Karpas-422 (cell line): ENCODE data around the gene POLG2. TPM values are rescaled to one million over a fixed set of nuclear protein-coding genes. Genes with fewer than 3 reads are reported as not detected.
"Not testable (repeated sequence)": the region's sequence is repeated elsewhere in the genome, so short reads cannot be mapped to it uniquely, and the experiment has no call there.

Experiments
- DNase-seq: peaks from one replicate; pipeline ENCODE4 v3.0.0-alpha.2; 2015
- H2AFZ ChIP-seq: fragments of 200-600 bp; sonication (generic); 2 replicates; pipeline ENCODE4 v1.6.1; 2014; ENCODE audit warnings: antibody characterized with exemption, low read length, mixed read lengths
- H3K27ac ChIP-seq: fragments of 200-600 bp; sonication (generic); 2 replicates; pipeline ENCODE4 v1.5.1; 2014; ENCODE audit warnings: mild to moderate bottlenecking, low read length, moderate library complexity
- H3K27me3 ChIP-seq: fragments of 200-600 bp; sonication (generic); 2 replicates; pipeline ENCODE4 v1.6.1; 2014; ENCODE audit warnings: low read length, mixed read lengths
- H3K36me3 ChIP-seq: fragments of 200-600 bp; sonication (generic); 2 replicates; pipeline ENCODE4 v1.6.1; 2014; ENCODE audit warnings: low read length, mixed read lengths; ENCODE audit not compliant: insufficient read depth
- H3K4me1 ChIP-seq: fragments of 200-600 bp; sonication (generic); 2 replicates; pipeline ENCODE4 v1.6.1; 2014; ENCODE audit warnings: mild to moderate bottlenecking, low read length, mixed read lengths
- H3K4me2 ChIP-seq: fragments of 200-600 bp; sonication (generic); 2 replicates; pipeline ENCODE4 v1.6.1; 2014; ENCODE audit warnings: low read length, low read depth, mild to moderate bottlenecking; ENCODE audit not compliant: poor library complexity, severe bottlenecking
- H3K4me3 ChIP-seq: fragments of 200-600 bp; sonication (generic); 2 replicates; pipeline ENCODE4 v1.5.1; 2014; ENCODE audit warnings: mild to moderate bottlenecking, antibody characterized with exemption, low read length, mixed read lengths
- H3K79me2 ChIP-seq: fragments of 200-600 bp; sonication (generic); 2 replicates; pipeline ENCODE4 v1.6.1; 2014; ENCODE audit warnings: mild to moderate bottlenecking, low read length, mixed read lengths
- H3K9ac ChIP-seq: fragments of 200-600 bp; sonication (generic); 2 replicates; pipeline ENCODE4 v1.6.0; 2014; ENCODE audit warnings: low read length
- H3K9me2 ChIP-seq: fragments of 200-600 bp; sonication (generic), shearing (Covaris generic); replicated peaks from 2 replicates; pipeline ENCODE4 v1.6.0; 2014; ENCODE audit warnings: mild to moderate bottlenecking, low read length, moderate library complexity; ENCODE audit not compliant: insufficient read depth
- H3K9me3 ChIP-seq: fragments of 300-700, 200-600 bp; sonication (generic); 2 replicates; pipeline ENCODE4 v1.6.1; 2014; ENCODE audit warnings: low read length, mixed read lengths
- H4K20me1 ChIP-seq: fragments of 200-600 bp; sonication (generic); 2 replicates; pipeline ENCODE4 v1.6.1; 2014; ENCODE audit warnings: mild to moderate bottlenecking, antibody characterized with exemption, low read length, low read depth; ENCODE audit not compliant: insufficient read depth
- total RNA-seq: library from RNA; depleted of rRNA; stranded (reverse); fragments of >200 nt; shearing (Covaris generic); gene quantifications from 2 replicates; pipeline ENCODE4 v1.2.3, GENCODE V29; 2014; ENCODE audit warnings: low replicate concordance

Gene POLG2
- total RNA-seq, 1 experiment from 2014 or later: 25.3 TPM

DNA sequence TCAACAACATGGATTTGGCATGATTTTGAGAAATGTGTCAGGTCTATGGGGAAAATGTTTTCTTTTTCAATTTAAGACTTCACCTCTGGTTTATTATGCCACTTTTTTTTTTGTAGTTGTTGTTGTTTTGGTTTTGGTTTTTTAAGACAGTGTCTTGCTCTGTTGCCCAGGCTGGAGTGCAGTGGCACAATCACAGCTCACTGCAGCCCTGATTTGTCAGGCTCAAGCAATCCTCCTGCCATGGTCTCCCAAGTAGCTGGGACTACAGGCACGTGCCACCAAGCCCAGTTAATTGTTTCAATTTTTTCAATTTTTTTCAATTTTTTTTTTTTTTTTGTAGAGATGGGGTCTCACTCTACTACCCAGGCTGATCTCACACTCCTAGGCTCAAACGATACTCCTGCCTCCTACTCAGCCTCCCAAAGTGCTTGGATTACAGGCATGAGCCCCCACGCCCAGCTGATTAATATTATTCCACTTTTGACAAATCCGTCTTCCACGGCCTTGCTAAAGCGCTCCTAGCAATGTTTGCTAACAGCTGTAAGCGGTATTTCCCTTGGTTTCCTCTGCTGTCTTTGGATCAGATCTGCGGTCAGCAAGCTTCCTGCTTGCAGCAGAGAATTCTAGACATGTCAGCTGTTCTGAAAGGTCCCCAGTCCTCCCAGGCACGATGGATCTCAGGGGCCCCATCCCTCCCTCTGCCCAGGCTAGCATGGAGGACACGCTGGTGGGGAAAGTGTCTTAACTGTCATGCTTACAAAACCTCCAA is 54.9 kb downstream of the POLG2 start:
- no peak overlapping the region for H3K9ac ChIP-seq
- H3K27ac ChIP-seq: no peak overlapping the region
- H3K36me3 ChIP-seq: no peaks in the 10 kb centered on the region

DNA sequence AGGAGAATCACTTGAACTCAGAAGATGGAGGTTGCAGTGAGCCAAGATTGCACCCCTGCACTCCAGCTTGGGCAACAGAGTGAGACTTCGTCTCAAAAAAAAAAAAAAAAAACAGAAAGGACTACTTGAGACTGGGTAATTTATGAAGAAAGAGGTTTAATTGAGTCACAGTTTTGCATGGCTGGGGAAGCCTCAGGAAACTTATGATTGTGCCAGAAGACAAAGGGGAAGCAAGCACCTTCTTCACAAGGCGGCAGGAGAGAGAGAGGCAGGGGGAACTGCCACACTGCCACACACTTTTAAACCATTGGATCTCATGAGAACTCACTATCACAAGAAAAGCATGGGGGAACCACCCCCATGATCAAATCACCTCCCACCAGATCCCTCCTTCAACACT is 56.9 kb downstream of the POLG2 start:
- H3K9me3 ChIP-seq: peaks cover 18% of the 10 kb centered on the region; the same call in 1 of the 2 replicates
- DNase-seq: no peak
- H3K9me2 ChIP-seq: no peaks in the 10 kb centered on the region
- H3K9ac ChIP-seq: no peak overlapping the region
- no peaks in the 10 kb centered on the region for H4K20me1 ChIP-seq
- no peaks in the 10 kb centered on the region for H3K27me3 ChIP-seq
- H3K4me2 ChIP-seq: no peak overlapping the region
- no peak overlapping the region for H3K27ac ChIP-seq
- H2AFZ ChIP-seq: no peak overlapping the region
- no peaks in the 10 kb centered on the region for H3K79me2 ChIP-seq
- H3K4me3 ChIP-seq: no peak overlapping the region
- no peaks in the 10 kb centered on the region for H3K36me3 ChIP-seq
- no peaks in the 10 kb centered on the region for H3K4me1 ChIP-seq

More for the DNA sequence above, 54.9 kb downstream of the POLG2 start:
- Histone ChIP-seq H4K20me1 (no peaks in the 10 kb centered on the region), H3K4me3 (no peak overlapping the region), H3K9me3 (peaks cover 14% of the 10 kb centered on the region; the same call in 1 of the 2 replicates), H3K79me2 (no peaks in the 10 kb centered on the region), H3K9me2 (no peaks in the 10 kb centered on the region), H3K4me2 (no peak overlapping the region), H2AFZ (no peak overlapping the region), H3K27me3 (no peaks in the 10 kb centered on the region), H3K4me1 (no peaks in the 10 kb centered on the region)
- no peak for DNase-seq

DNA sequence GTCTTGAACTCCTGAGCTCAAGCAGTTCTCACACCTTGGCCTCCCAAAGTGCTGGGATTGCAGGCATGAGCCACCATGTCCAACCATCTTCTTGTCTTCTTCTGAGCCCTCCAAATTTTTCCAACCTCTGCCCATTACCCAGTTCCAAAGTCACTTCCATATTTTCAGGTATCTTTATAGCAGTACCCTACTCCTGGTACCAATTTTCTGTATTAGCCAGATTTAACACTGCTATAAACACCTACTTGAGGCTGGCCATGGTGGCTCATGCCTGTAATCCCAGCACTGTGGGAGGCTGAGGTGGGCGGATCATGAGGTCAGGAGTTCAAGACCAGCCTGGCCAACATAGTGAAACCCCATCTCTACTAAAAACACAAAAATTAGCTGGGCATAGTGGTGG is 57.3 kb downstream of the POLG2 start:
- H3K27me3 ChIP-seq, H3K4me2 ChIP-seq, H3K4me1 ChIP-seq, DNase-seq, H3K4me3 ChIP-seq, H2AFZ ChIP-seq, H3K9me2 ChIP-seq, H3K79me2 ChIP-seq, H3K9ac ChIP-seq, H4K20me1 ChIP-seq, H3K27ac ChIP-seq, H3K36me3 ChIP-seq: not testable (repeated sequence)
- H3K9me3 ChIP-seq: peaks cover 18% of the 10 kb centered on the region; the same call in 1 of the 2 replicates

DNA sequence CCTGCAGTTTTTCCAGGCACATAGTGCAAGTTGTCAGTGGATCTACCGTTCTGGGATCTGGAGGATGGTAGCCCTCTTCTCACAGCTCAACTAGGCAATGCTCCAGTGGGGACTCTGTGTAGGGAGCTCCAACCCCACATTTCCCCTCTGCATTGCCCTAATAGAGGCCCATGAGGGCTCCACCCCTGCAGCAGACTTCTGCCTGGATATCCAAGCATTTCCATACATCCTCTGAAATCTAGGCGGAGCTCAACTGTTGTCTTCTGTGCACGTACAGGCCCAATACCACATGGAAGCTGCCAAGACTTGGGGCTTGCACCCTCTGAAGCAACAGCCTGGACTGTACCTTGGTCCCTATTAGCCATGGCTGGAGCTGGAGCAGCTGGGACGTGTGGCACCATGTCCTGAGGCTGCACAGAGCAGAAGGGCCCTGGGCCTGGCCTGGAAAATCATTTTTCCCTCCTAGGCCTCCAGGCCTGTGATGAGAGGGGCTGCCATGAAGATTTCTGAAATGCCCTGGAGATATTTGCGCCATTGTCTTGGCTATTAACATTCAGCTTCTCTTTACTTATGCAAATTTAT is 58.8 kb downstream of the POLG2 start:
- H3K36me3 ChIP-seq: no peaks in the 10 kb centered on the region
- H3K4me1 ChIP-seq: no peaks in the 10 kb centered on the region
- no peak overlapping the region for H2AFZ ChIP-seq
- no peak for DNase-seq
- peaks cover 18% of the 10 kb centered on the region; the same call in 1 of the 2 replicates for H3K9me3 ChIP-seq
- no peak overlapping the region for H3K9ac ChIP-seq
- no peaks in the 10 kb centered on the region for H3K9me2 ChIP-seq
- H3K79me2 ChIP-seq: no peaks in the 10 kb centered on the region
- no peaks in the 10 kb centered on the region for H3K27me3 ChIP-seq
- no peak overlapping the region for H3K4me3 ChIP-seq
- H4K20me1 ChIP-seq: no peaks in the 10 kb centered on the region
- H3K27ac ChIP-seq: no peak overlapping the region
- no peak overlapping the region for H3K4me2 ChIP-seq

DNA sequence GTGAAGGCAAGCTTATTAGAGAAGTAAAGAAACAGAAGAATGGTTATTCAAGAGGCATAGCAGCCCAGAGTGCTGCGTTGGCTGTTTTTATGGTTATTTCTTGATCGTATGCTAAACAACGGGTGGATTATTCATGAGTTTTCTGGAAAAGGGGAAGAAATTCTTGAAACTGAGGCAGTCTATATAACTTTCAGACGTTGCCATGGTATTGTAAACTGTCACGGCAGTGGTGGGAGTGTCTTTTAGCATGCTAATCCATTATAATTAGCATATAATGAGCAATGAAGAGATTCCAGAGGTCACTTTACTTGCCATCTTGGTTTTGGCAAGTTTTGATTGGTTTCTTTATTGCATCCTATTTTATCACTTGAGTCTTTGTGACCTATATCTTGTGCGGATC is 65.3 kb downstream of the POLG2 start:
- H3K4me3 ChIP-seq: no peak overlapping the region
- no peak overlapping the region for H3K4me2 ChIP-seq
- no peak for DNase-seq
- H3K27me3 ChIP-seq: no peaks in the 10 kb centered on the region
- no peak overlapping the region for H2AFZ ChIP-seq
- no peaks in the 10 kb centered on the region for H3K4me1 ChIP-seq
- no peaks in the 10 kb centered on the region for H3K79me2 ChIP-seq
- no peaks in the 10 kb centered on the region for H4K20me1 ChIP-seq
- peaks cover 4% of the 10 kb centered on the region; the same call in 1 of the 2 replicates for H3K9me3 ChIP-seq
- no peak overlapping the region for H3K27ac ChIP-seq
- no peak overlapping the region for H3K9ac ChIP-seq
- no peaks in the 10 kb centered on the region for H3K9me2 ChIP-seq
- no peaks in the 10 kb centered on the region for H3K36me3 ChIP-seq

DNA sequence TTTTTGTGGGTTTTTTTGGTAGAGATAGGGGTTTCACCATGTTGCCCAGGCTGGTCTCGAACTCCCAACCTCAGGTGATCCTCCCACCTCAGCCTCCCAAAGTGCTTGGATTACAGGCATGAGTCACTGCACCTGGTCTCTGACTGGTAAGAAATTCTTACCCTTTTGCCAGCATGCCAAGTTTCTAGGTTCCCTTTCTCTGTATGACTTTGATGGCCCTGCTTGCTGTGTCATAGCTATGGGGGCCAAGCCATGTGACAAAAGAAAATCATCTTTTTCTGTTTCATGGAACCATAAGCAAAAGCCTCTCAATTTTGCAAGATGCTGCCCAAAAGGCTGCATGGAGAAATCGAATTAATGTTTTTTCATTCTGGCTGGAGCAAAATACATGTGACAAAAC is 66.8 kb downstream of the POLG2 start:
- H3K9me3 ChIP-seq, DNase-seq, H3K4me3 ChIP-seq, H3K4me2 ChIP-seq, H3K27ac ChIP-seq, H3K36me3 ChIP-seq, H3K9ac ChIP-seq, H3K27me3 ChIP-seq, H3K9me2 ChIP-seq, H2AFZ ChIP-seq, H3K79me2 ChIP-seq, H3K4me1 ChIP-seq, H4K20me1 ChIP-seq: not testable (repeated sequence)

DNA sequence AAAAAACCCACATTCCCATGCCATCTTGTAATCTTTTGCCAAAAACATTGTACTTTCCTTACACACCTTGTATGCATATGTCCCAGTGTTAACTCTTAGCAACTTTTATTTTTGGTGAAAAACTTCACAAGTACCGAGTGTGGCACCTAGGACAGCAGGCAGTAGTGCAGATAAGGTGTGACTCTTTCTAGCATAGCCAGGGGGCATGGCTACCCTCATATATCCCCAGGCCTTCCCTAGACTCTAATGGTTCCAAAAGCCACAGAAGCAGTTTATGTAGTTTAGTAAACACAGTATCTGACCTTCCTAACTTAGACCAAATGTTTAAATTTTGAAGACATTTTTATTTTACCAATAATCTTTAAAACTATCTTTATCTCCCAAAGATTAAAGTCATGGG is 68.4 kb downstream of the POLG2 start:
- H3K4me3 ChIP-seq: no peak overlapping the region
- H3K27ac ChIP-seq: no peak overlapping the region
- no peaks in the 10 kb centered on the region for H3K4me1 ChIP-seq
- no peak overlapping the region for H2AFZ ChIP-seq
- no peak for DNase-seq
- no peaks in the 10 kb centered on the region for H3K79me2 ChIP-seq
- H3K4me2 ChIP-seq: no peak overlapping the region
- no peaks in the 10 kb centered on the region for H3K27me3 ChIP-seq
- no peaks in the 10 kb centered on the region for H4K20me1 ChIP-seq
- no peaks in the 10 kb centered on the region for H3K9me3 ChIP-seq
- no peak overlapping the region for H3K9ac ChIP-seq
- H3K9me2 ChIP-seq: no peaks in the 10 kb centered on the region
- H3K36me3 ChIP-seq: no peaks in the 10 kb centered on the region
